ENCODE results near the gene DNAH9. TPM values are rescaled to one million over a fixed set of nuclear protein-coding genes. Genes with fewer than 3 reads are reported as not detected.
A peak's percentile ranks its signal among the peaks of the same experiment; 100 is the strongest.

The DNAH9 gene
- polyA plus RNA-seq, 5 donors: 2.3 to 9.3 (median 6.6) TPM

GRCh38 chr17:11739848-11740247 lies 141.6 kb downstream of the DNAH9 start:
- no peak for DNase-seq

GRCh38 chr17:11742886-11743285 lies 144.6 kb downstream of the DNAH9 start:
- no peak for DNase-seq

- no peak for DNase-seq
These were observed 146.4 kb downstream of the DNAH9 start for GRCh38 chr17:11744696-11745095.

GRCh38 chr17:11747441-11747840 lies 149.2 kb downstream of the DNAH9 start:
- no peak for DNase-seq

GRCh38 chr17:11757815-11758214 lies 159.5 kb downstream of the DNAH9 start:
- DNase-seq: no peak

GRCh38 chr17:11768106-11768505 lies 169.8 kb downstream of the DNAH9 start:
- DNase-seq: no peak

GRCh38 chr17:11768981-11769380 lies 170.7 kb downstream of the DNAH9 start:
- no peak for DNase-seq

- no peak for DNase-seq
These were observed 173.8 kb downstream of the DNAH9 start for GRCh38 chr17:11772031-11772430.

- no peak for DNase-seq
These were observed 181.6 kb downstream of the DNAH9 start for GRCh38 chr17:11779892-11780291.

GRCh38 chr17:11780621-11781020 lies 182.4 kb downstream of the DNAH9 start:
- no peak for DNase-seq

- DNase-seq: no peak
These were observed 188.6 kb downstream of the DNAH9 start for GRCh38 chr17:11786711-11787438.

- no peak for DNase-seq
These were observed 197.6 kb downstream of the DNAH9 start for GRCh38 chr17:11795906-11796305.

- DNase-seq: no peak
These were observed 199.5 kb downstream of the DNAH9 start for GRCh38 chr17:11797803-11798202.

GRCh38 chr17:11803231-11803969 lies 205.1 kb downstream of the DNAH9 start:
- DNase-seq: no peak

GRCh38 chr17:11805138-11805537 lies 206.9 kb downstream of the DNAH9 start:
- DNase-seq: no peak

GRCh38 chr17:11805952-11806351 lies 207.7 kb downstream of the DNAH9 start:
- DNase-seq: no peak

GRCh38 chr17:11807606-11808005 lies 209.3 kb downstream of the DNAH9 start:
- DNase-seq: no peak

GRCh38 chr17:11813278-11813677 lies 215.0 kb downstream of the DNAH9 start:
- no peak for DNase-seq

GRCh38 chr17:11813871-11814270 lies 215.6 kb downstream of the DNAH9 start:
- DNase-seq: no peak

- no peak for DNase-seq
These were observed 216.5 kb downstream of the DNAH9 start for GRCh38 chr17:11814655-11815262.

GRCh38 chr17:11816409-11816808 lies 218.1 kb downstream of the DNAH9 start:
- DNase-seq: no peak

GRCh38 chr17:11823862-11824261 lies 225.6 kb downstream of the DNAH9 start:
- peak in 1 of 2 donors; percentile 3 for DNase-seq
